Erythroblast (primary cell): ENCODE results near the gene CFTR.

ENCODE experiments used
- GATA1 ChIP-seq: IDR thresholded peaks from 2 replicates; pipeline ENCODE4 v1.6.1; 2011; ENCODE audit warnings: low read depth, mild to moderate bottlenecking, control low read depth, low read length, moderate library complexity
- POLR2A ChIP-seq: IDR thresholded peaks from 2 replicates; pipeline ENCODE4 v1.6.1; 2011; ENCODE audit warnings: mild to moderate bottlenecking, low read length

DNA sequence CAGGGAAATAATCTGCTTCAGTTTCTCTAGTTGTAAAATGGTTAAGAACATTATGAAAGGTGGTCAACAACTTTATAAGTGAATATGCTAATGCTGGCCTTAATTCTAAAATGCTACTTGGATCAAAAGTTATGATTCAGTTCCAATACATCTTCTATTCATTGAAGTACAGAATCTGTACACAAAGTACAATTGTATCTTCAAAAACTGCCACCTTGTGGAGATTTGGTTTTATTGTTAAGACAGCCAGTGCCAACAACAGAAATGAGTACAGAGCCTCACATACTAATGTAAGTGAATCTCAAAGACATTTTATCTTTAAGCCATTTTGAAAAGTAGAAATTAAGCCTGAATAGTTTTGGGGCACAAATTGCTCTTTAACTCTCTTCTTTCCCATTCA, 194.0 kb downstream of the CFTR start:
- no peak for TF ChIP-seq POLR2A
- no peak for TF ChIP-seq GATA1
